Measurements from ENCODE around the gene SNX11. TPM values are rescaled to one million over a fixed set of nuclear protein-coding genes. Genes with fewer than 3 reads are reported as not detected.

SNX11 gene
- total RNA-seq, 2 experiments from 2014 or later = 12.0 to 17.6 TPM

- H3K9me3 ChIP-seq (ENCODE audit: low read length) = no peaks in the 10 kb centered on the region
- H3K9me2 ChIP-seq (ENCODE audit: insufficient read depth, low read length) = no peaks in the 10 kb centered on the region
- H2AFZ ChIP-seq (ENCODE audit: low read length) = no peak overlapping the region
- H4K20me1 ChIP-seq (ENCODE audit: insufficient read depth, low read length) = no peaks in the 10 kb centered on the region
- H3K4me1 ChIP-seq (ENCODE audit: insufficient read depth, low read length, poor library complexity, severe bottlenecking) = no peaks in the 10 kb centered on the region
- intact Hi-C loops (cut with micrococcal nuclease; ENCODE audit: unreplicated experiment) = no loop called here
- H3K79me2 ChIP-seq (ENCODE audit: insufficient read depth, low read depth, low read length) = no peaks in the 10 kb centered on the region
- no peak for TF ChIP-seq CTCF (conservative IDR thresholded peaks at IDR 0.05; ENCODE audit: low read length)
- TF ChIP-seq EZH2phosphoT487 (IDR thresholded peaks at IDR 0.05; ENCODE audit: borderline replicate concordance, low read depth, low read length) = no peak
- H3K4me2 ChIP-seq (ENCODE audit: low read length) = no peak overlapping the region
- ChIA-PET POLR2A (no interaction called here), CTCF (ENCODE audit: unreplicated experiment) (no interaction called here)
- no peak overlapping the region for H3K27ac ChIP-seq (ENCODE audit: low read depth, low read length, poor library complexity, severe bottlenecking)
- no peaks in the 10 kb centered on the region for H3K36me3 ChIP-seq (ENCODE audit: insufficient read depth, low read length)
- DNase-seq (ENCODE audit: low spot score) = no peak
- no TSS peak for BruUV-seq (replicated peaks)
- no peak overlapping the region for H3K4me3 ChIP-seq (ENCODE audit: low read depth, low read length, poor library complexity, severe bottlenecking)
These were observed 62.4 kb downstream of the SNX11 start for GRCh38 chr17:48169926-48170325.

Small RNAs within 50 kb of the gene (microRNA-seq; reads per million reads assigned to microRNA genes)
- not detected for gene MIR1203 (ENCODE audit: borderline replicate concordance)

Small RNAs within 50 kb of the gene (small RNA-seq; reads per million reads assigned to genes)
- gene AC004477.2 (not detected), gene MIR1203 (not detected), gene RNU6-1201P (0.47 reads per million)

Other genes starting within 250 kb of the SNX11 start
- gene SP2, start 211.5 kb upstream of the SNX11 start, total RNA-seq (2014; rRNA removed; shearing (Covaris generic)) = 2.3 and 5.8 TPM in 2 replicates
- gene SP2, start 211.5 kb upstream of the SNX11 start, total RNA-seq (2022) = 22.1 and 24.1 TPM in 2 replicates
- 14.0 and 14.7 TPM in 2 replicates for gene PNPO, start 166.2 kb upstream of the SNX11 start, total RNA-seq (2014; rRNA removed; shearing (Covaris generic))
- gene PNPO, start 166.2 kb upstream of the SNX11 start, total RNA-seq (2022) = 30.4 and 33.8 TPM in 2 replicates
- not detected in 2 replicates for gene PRR15L, start 149.9 kb upstream of the SNX11 start, total RNA-seq (2014; rRNA removed; shearing (Covaris generic))
- gene PRR15L, start 149.9 kb upstream of the SNX11 start, total RNA-seq (2022) = not detected in 2 replicates
- gene CDK5RAP3, start 136.7 kb upstream of the SNX11 start, total RNA-seq (2014; rRNA removed; shearing (Covaris generic)) = 241 and 312 TPM in 2 replicates
- gene CDK5RAP3, start 136.7 kb upstream of the SNX11 start, total RNA-seq (2022) = 254 and 256 TPM in 2 replicates
- 1.2 TPM in 1 of 2 replicates, not detected in the other for gene COPZ2, start 70.0 kb upstream of the SNX11 start, total RNA-seq (2014; rRNA removed; shearing (Covaris generic))
- 1.4 and 1.7 TPM in 2 replicates for gene COPZ2, start 70.0 kb upstream of the SNX11 start, total RNA-seq (2022)
- gene NFE2L1, start 59.4 kb upstream of the SNX11 start, total RNA-seq (2014; rRNA removed; shearing (Covaris generic)) = 42.3 and 60.1 TPM in 2 replicates
- gene NFE2L1, start 59.4 kb upstream of the SNX11 start, total RNA-seq (2022) = 106 and 124 TPM in 2 replicates
- gene CBX1, start 6.3 kb upstream of the SNX11 start, total RNA-seq (2014; rRNA removed; shearing (Covaris generic)) = 59.7 and 64.5 TPM in 2 replicates
- 68.2 and 70.4 TPM in 2 replicates for gene CBX1, start 6.3 kb upstream of the SNX11 start, total RNA-seq (2022)

All from OCI-LY7 (cell line).